CD4-positive, alpha-beta T cell (primary cell): Measurements from ENCODE around the gene ITPKB. TPM values are rescaled to one million over a fixed set of nuclear protein-coding genes. Genes with fewer than 3 reads are reported as not detected.

Experiments
- ATAC-seq: fragments of 200-7000 bp; cut with Tn5 transposase; one replicate; pipeline ENCODE4 v1.10.0; 2022; ENCODE audit warnings: mild to moderate bottlenecking; ENCODE audit not compliant: poor library complexity
- CTCF ChIA-PET: fragments of 350-600 bp; sonication (Branson Sonifier 250); formaldehyde crosslinking; loops from one replicate; lab custom pipeline; 2021; ENCODE audit warnings: antibody characterized with exemption, inconsistent platforms; lab: Charles Lee
- POLR2A ChIA-PET: fragments of 350-600 bp; sonication (Branson Sonifier 250); formaldehyde crosslinking; loops from one replicate; lab custom pipeline; 2021; ENCODE audit warnings: antibody characterized with exemption, inconsistent platforms; lab: Charles Lee
- DNase-seq, 14 experiments: peaks; one replicate each; pipeline ENCODE4 v3.0.0-alpha.2; 2013 to 2020; ENCODE audit warnings: mixed read lengths in 2 of 14
- H3K27ac ChIP-seq, 2 donors: one replicate each; pipeline versions ENCODE4 v1.5.1 to v1.7.0; 2013; ENCODE audit warnings: low read length in 2 of 2, low read depth in 1 of 2, mild to moderate bottlenecking in 1 of 2
- H3K27me3 ChIP-seq, 2 experiments: 1 replicate in 1 of 2; 2 replicates in 1 of 2; pipeline versions ENCODE4 v1.6.1 to v1.7.0; 2013; ENCODE audit warnings: low read length in 2 of 2, control low read depth in 1 of 2, mild to moderate bottlenecking in 1 of 2, moderate library complexity in 1 of 2; ENCODE audit not compliant: insufficient read depth in 2 of 2, control insufficient read depth in 1 of 2
- H3K36me3 ChIP-seq: one replicate; pipeline ENCODE4 v1.6.1; 2013; ENCODE audit warnings: low read length, control low read depth; ENCODE audit not compliant: insufficient read depth
- H3K4me1 ChIP-seq: one replicate; pipeline ENCODE4 v1.6.1; 2013; ENCODE audit warnings: low read length, control low read depth; ENCODE audit not compliant: insufficient read depth
- H3K4me3 ChIP-seq: one replicate; pipeline ENCODE4 v1.5.1; 2013; ENCODE audit warnings: mild to moderate bottlenecking, low read length, moderate library complexity
- H3K9me3 ChIP-seq, 2 experiments: 1 replicate in 1 of 2; 2 replicates in 1 of 2; pipeline versions ENCODE4 v1.6.1 to v1.7.0; 2013; ENCODE audit warnings: low read length in 2 of 2, mild to moderate bottlenecking in 2 of 2, control low read depth in 1 of 2, moderate library complexity in 1 of 2; ENCODE audit not compliant: control insufficient read depth in 1 of 2, insufficient read depth in 1 of 2
- H3K27ac Mint-ChIP-seq: one replicate; pipeline ENCODE4 v1.8.0; 2020; ENCODE audit warnings: mixed read lengths
- H3K27me3 Mint-ChIP-seq: one replicate; pipeline ENCODE4 v1.8.0; 2021; ENCODE audit warnings: mixed read lengths
- H3K36me3 Mint-ChIP-seq: one replicate; pipeline ENCODE4 v1.8.0; 2021; ENCODE audit warnings: low read depth, mixed read lengths
- H3K4me1 Mint-ChIP-seq: one replicate; pipeline ENCODE4 v1.8.0; 2021; ENCODE audit warnings: low read depth, mixed read lengths
- H3K4me3 Mint-ChIP-seq: one replicate; pipeline ENCODE4 v1.8.0; 2020; ENCODE audit warnings: mild to moderate bottlenecking, mixed read lengths
- H3K9me3 Mint-ChIP-seq: one replicate; pipeline ENCODE4 v1.8.0; 2020; ENCODE audit warnings: mixed read lengths
- intact Hi-C, 2 experiments: fragments of 100-400 bp; cut with DNase I in 1 of 2; cut with micrococcal nuclease in 1 of 2; formaldehyde crosslinking; loops; one replicate each; pipeline versions ENCODE4 v1.15.1 to v1.9.0; 2023 to 2025; cut with DNase I, micrococcal nuclease
- total RNA-seq, 174 experiments: library from RNA in 2 of 174; stranded (reverse) in 2 of 174; gene quantifications; one replicate each; pipeline ENCODE4 v1.2.3 and lab custom pipeline; 2021 to 2026
- TF ChIP-seq, protein P1 (sequence below): fragments of 200-600 bp; IDR thresholded peaks from one replicate; pipeline ENCODE4 v1.8.0; 2022; ENCODE audit warnings: antibody characterized with exemption, mild to moderate bottlenecking

The ITPKB gene
- total RNA-seq, 2 experiments from 2014 or later = 565 to 583 TPM

DNA sequence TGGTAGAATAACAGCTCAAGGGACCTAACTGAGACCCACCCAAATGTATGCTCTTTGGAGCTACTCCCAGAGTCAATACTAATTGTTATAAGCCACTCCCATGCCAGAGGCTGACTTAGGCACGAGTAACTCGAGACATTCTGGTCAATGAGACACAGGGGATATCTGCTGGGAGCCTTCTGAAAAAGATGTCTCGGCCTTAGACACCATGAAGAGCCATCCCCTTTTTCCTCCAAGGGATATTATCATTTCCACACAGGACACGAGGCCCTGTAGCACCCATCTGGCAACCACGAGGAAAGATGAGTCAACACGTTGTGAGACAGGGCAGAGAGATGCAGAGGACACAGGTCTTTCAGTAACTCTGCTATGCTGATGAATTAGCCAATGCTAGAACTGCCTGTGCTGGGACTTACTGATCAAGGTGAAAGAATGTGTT lies 30.7 kb downstream of the ITPKB start:
- peak overlapping the region; percentile 95 for H3K27ac Mint-ChIP-seq
- peaks cover 79% of the 10 kb centered on the region for H3K4me1 ChIP-seq
- TF ChIP-seq, protein P1, sequence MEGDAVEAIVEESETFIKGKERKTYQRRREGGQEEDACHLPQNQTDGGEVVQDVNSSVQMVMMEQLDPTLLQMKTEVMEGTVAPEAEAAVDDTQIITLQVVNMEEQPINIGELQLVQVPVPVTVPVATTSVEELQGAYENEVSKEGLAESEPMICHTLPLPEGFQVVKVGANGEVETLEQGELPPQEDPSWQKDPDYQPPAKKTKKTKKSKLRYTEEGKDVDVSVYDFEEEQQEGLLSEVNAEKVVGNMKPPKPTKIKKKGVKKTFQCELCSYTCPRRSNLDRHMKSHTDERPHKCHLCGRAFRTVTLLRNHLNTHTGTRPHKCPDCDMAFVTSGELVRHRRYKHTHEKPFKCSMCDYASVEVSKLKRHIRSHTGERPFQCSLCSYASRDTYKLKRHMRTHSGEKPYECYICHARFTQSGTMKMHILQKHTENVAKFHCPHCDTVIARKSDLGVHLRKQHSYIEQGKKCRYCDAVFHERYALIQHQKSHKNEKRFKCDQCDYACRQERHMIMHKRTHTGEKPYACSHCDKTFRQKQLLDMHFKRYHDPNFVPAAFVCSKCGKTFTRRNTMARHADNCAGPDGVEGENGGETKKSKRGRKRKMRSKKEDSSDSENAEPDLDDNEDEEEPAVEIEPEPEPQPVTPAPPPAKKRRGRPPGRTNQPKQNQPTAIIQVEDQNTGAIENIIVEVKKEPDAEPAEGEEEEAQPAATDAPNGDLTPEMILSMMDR = peak; percentile 18
- ChIA-PET CTCF (interaction anchor here (2.5 kb wide), 1 partner anchor 82 kb away, joined by 8 read pairs; no protein-coding TSS in a partner anchor), POLR2A (interaction anchor here (1.1 to 2.6 kb wide), 3 partner anchors 20 to 86 kb away, joined by 3 to 16 read pairs (median 6); partner anchors contain the start of gene ITPKB)
- intact Hi-C loops = loop anchor here in 1 of 2 experiments (10.0 kb wide), 1 partner anchor 116 kb away; no protein-coding TSS in a partner anchor
- no peaks in the 10 kb centered on the region for H3K27me3 ChIP-seq
- no peak overlapping the region for H3K4me3 ChIP-seq
- peaks cover 2% of the 10 kb centered on the region for H3K9me3 Mint-ChIP-seq
- peak in 2 of 14 experiments; percentile 51 to 58 for DNase-seq
- H3K36me3 Mint-ChIP-seq = peaks cover 94% of the 10 kb centered on the region
- H3K4me1 Mint-ChIP-seq = peaks cover 95% of the 10 kb centered on the region
- peaks cover 49% of the 10 kb centered on the region for H3K36me3 ChIP-seq
- H3K27ac ChIP-seq = peak overlapping the region; percentile 31 to 75
- ATAC-seq = peak; percentile 13
- peaks cover 11% of the 10 kb centered on the region for H3K27me3 Mint-ChIP-seq
- no peaks in the 10 kb centered on the region for H3K9me3 ChIP-seq
- peak overlapping the region; percentile 87 for H3K4me3 Mint-ChIP-seq

DNA sequence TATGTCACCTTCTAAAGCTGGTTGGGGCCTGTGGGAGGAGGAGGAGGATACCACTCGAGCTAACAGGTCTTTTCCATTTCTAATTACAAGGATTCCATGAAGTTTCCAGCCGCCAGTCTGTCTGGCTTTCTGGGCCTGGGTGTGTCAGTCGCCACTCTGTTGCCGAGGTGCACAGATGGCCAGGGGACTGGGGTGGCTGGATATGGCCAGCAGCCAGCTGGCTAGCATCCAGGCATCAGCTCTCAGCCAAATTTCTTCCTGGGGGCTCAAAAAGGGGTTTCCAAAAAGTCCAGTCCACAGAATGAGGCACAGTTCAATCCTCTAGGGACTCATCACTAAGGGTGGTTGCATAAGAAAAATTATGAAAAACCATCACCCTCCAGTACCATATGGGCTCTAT lies 32.4 kb downstream of the ITPKB start:
- H3K27me3 Mint-ChIP-seq = peaks cover 7% of the 10 kb centered on the region
- no peak for DNase-seq
- ATAC-seq = no peak
- no peaks in the 10 kb centered on the region for H3K9me3 ChIP-seq
- intact Hi-C loops = loop anchor here in 1 of 2 experiments (10.0 kb wide), 1 partner anchor 118 kb away; no protein-coding TSS in a partner anchor
- ChIA-PET CTCF (interaction anchor here (1.5 to 2.5 kb wide), 2 partner anchors 19 to 80 kb away, joined by 5 to 8 read pairs; no protein-coding TSS in a partner anchor), POLR2A (interaction anchor here (0.9 to 1.9 kb wide), 3 partner anchors 10 to 19 kb away, joined by 3 to 6 read pairs (median 3); no protein-coding TSS in a partner anchor)
- no peak overlapping the region for H3K4me3 ChIP-seq
- no peaks in the 10 kb centered on the region for H3K27me3 ChIP-seq
- H3K27ac ChIP-seq = no peak overlapping the region
- peak overlapping the region; percentile 23 for H3K4me3 Mint-ChIP-seq
- peaks cover 92% of the 10 kb centered on the region for H3K36me3 Mint-ChIP-seq
- H3K36me3 ChIP-seq = peaks cover 49% of the 10 kb centered on the region
- peaks cover 77% of the 10 kb centered on the region for H3K4me1 ChIP-seq
- H3K9me3 Mint-ChIP-seq = peaks cover 2% of the 10 kb centered on the region
- H3K27ac Mint-ChIP-seq = peak overlapping the region; percentile 95
- TF ChIP-seq, protein P1 = no peak
- H3K4me1 Mint-ChIP-seq = peaks cover 93% of the 10 kb centered on the region

DNA sequence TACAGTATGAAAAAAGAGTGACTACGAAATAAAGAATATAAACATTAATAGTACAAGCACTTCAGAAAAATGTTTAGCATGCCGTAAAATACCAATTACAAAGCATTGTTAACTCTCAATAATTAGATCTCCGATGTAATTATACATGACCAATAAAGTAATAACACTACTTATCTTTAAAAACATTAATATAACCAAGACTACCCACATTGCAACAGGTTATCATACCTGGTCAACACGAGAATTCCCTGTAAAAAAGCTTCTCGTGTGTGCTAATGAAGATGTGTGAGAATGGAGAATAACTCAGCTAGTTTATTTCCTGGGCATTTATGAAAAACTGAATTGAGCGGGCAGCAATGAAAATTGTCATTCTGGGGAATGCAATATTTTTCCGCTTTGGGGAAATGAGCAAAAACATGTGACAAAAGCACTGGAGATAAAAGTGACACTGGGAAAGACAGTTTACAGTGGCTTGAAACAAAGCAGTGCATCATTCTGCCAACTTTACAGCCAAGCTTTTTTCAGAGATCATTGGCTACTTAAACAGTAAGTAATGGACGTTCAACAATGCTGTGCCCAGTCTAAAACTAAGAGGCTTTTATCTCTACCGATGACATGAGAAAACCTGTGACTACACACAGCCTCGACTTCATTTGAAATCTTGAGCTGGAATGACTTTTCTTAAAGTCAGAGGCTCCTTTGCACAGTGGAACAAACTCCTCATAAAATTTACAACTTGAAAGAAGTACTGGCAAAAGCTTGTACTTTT lies 34.7 kb downstream of the ITPKB start:
- DNase-seq (no peak), ATAC-seq (no peak)
- Histone ChIP-seq H3K4me3 (peak overlapping the region; percentile 65), H3K36me3 (peaks cover 49% of the 10 kb centered on the region), H3K9me3 (no peaks in the 10 kb centered on the region), H3K27me3 (no peaks in the 10 kb centered on the region), H3K4me1 (peaks cover 74% of the 10 kb centered on the region), H3K27ac (peak overlapping the region; percentile 67 to 95)
- TF ChIP-seq, protein P1 = no peak
- peaks cover 90% of the 10 kb centered on the region for H3K36me3 Mint-ChIP-seq
- intact Hi-C loops = loop anchor here in 1 of 2 experiments (5.0 to 10.0 kb wide), 3 partner anchors 33 to 120 kb away; partner anchors contain the start of gene ITPKB
- H3K4me3 Mint-ChIP-seq = peak overlapping the region; percentile 83
- peaks cover 91% of the 10 kb centered on the region for H3K4me1 Mint-ChIP-seq
- ChIA-PET CTCF (interaction anchor here (0.7 to 2.1 kb wide), 6 partner anchors 8 to 134 kb away, joined by 3 to 6 read pairs (median 3); partner anchors contain the start of gene ITPKB), POLR2A (interaction anchor here (0.6 to 3.2 kb wide), 10 partner anchors 10 to 122 kb away, joined by 3 to 14 read pairs (median 4); partner anchors contain the start of gene ITPKB)
- no peaks in the 10 kb centered on the region for H3K9me3 Mint-ChIP-seq
- no peaks in the 10 kb centered on the region for H3K27me3 Mint-ChIP-seq
- peak overlapping the region; percentile 95 for H3K27ac Mint-ChIP-seq
